Testis (tissue), 3 donors: ENCODE results near the gene DLG2. TPM values are rescaled to one million over a fixed set of nuclear protein-coding genes. Genes with fewer than 3 reads are reported as not detected.

Experiments used
- DNase-seq: peaks from one replicate; pipeline ENCODE4 v3.0.0-alpha.2; 2019
- H3K27ac ChIP-seq, 2 donors: fragments of 200-600 bp; sonication (generic); one replicate each; pipeline ENCODE4 v1.5.1; 2019
- H3K27me3 ChIP-seq: fragments of 200-600 bp; sonication (generic); one replicate; pipeline ENCODE4 v1.5.1; 2019
- H3K36me3 ChIP-seq: fragments of 200-600 bp; sonication (generic); one replicate; pipeline ENCODE4 v1.5.1; 2017; ENCODE audit warnings: low read depth; ENCODE audit errors: missing control alignments
- H3K4me1 ChIP-seq: fragments of 200-600 bp; sonication (generic); one replicate; pipeline ENCODE4 v1.5.1; 2019
- H3K4me3 ChIP-seq, 2 donors: fragments of 200-600 bp; sonication (generic); one replicate each; pipeline ENCODE4 v1.5.1; 2017 to 2019
- H3K9me3 ChIP-seq: fragments of 200-600 bp; sonication (generic); one replicate; pipeline ENCODE4 v1.5.1; 2017
- CTCF ChIP-seq, 3 experiments: fragments of 450-650 bp in 2 of 3; fragments of 200-600 bp in 1 of 3; sonication (generic) in 1 of 3; IDR thresholded peaks; one replicate each; pipeline ENCODE4 v1.5.1; 2016 to 2019; ENCODE audit warnings: antibody characterized with exemption in 3 of 3, mild to moderate bottlenecking in 2 of 3, moderate library complexity in 1 of 3
- POLR2A ChIP-seq: fragments of 450-650 bp; IDR thresholded peaks from one replicate; pipeline ENCODE4 v1.6.1; 2017; ENCODE audit warnings: antibody characterized with exemption, mild to moderate bottlenecking, moderate library complexity
- WGBS, 2 donors: methylation state at CpG; one replicate each; pipeline ENCODE4 v1.1.5; 2018; 5-methylcytosine and 5-hydroxymethylcytosine counted together
- intact Hi-C: fragments of 100-400 bp; cut with DNase I; formaldehyde crosslinking; loops from one replicate; pipeline ENCODE4 v1.15.1; 2023; ENCODE audit warnings: low total_unique reads
- polyA plus RNA-seq: library from polyadenylated mRNA; stranded (reverse); fragments of 350-450 nt; fragmentation: Illumina TruSeq; extraction: RNeasy Lipid Tissue Mini Kit (QIAGEN cat#74804); gene quantifications from one replicate; pipeline ENCODE4 v1.2.3, GENCODE V29; 2014; ENCODE audit warnings: low read depth, low replicate concordance; ENCODE audit not compliant: insufficient read depth
- total RNA-seq, 2 donors: library from RNA; depleted of rRNA; stranded (reverse); fragments of >200 nt; gene quantifications; one replicate each; pipeline ENCODE4 v1.2.3, GENCODE V29; 2016

Gene DLG2
- total and polyA plus RNA-seq, 3 donors from 2014 or later, result 13.8 to 23.0 (median 14.1) TPM

DNA sequence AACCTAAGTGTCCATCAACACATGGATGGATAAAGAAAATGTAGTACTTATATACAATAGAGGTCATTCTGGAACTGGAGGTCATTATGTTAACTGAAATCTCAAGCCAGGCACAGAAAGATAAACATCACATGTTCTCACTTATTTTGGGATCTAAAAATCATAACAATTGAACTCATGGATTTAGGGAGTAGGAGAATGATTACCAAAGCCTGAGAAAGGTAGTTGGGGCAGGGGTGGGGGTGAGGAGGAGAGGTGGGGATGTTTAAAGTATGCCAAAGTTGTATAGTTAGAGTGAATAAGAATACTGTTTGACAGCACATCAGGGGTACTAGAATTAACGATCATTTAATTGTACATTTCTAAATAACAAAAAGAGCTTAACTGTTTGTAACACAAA, 1112.7 kb downstream of the DLG2 start:
- 78 to 91% methylated on average over 1 of the region's 1 CpG for WGBS, 2 donors
- intact Hi-C loops, result no loop called here
- Histone ChIP-seq H3K4me3 (no peak overlapping the region), H3K27ac (no peak overlapping the region), H3K4me1 (peaks cover 3% of the 10 kb centered on the region), H3K9me3 (no peaks in the 10 kb centered on the region), H3K27me3 (no peaks in the 10 kb centered on the region), H3K36me3 (no peaks in the 10 kb centered on the region)
- no peak for TF ChIP-seq CTCF (IDR thresholded peaks at IDR 0.05)
- no peak for TF ChIP-seq POLR2A
- DNase-seq, result no peak

- TF ChIP-seq POLR2A, result no peak
- no peak for TF ChIP-seq CTCF (IDR thresholded peaks at IDR 0.05)
- intact Hi-C loops, result no loop called here
These were observed 1123.6 kb downstream of the DLG2 start for GRCh38 chr11:84503503-84503902.

GRCh38 chr11:84501750-84502149, 1125.4 kb downstream of the DLG2 start:
- no peaks in the 10 kb centered on the region for H3K27me3 ChIP-seq
- no peak for DNase-seq
- no peaks in the 10 kb centered on the region for H3K36me3 ChIP-seq
- peaks cover 3% of the 10 kb centered on the region for H3K4me1 ChIP-seq
- no peak for TF ChIP-seq POLR2A
- TF ChIP-seq CTCF (IDR thresholded peaks at IDR 0.05), result no peak
- H3K27ac ChIP-seq, result no peak overlapping the region
- H3K4me3 ChIP-seq, result no peak overlapping the region
- H3K9me3 ChIP-seq, result no peaks in the 10 kb centered on the region
- intact Hi-C loops, result no loop called here

More at GRCh38 chr11:84503503-84503902, 1123.6 kb downstream of the DLG2 start:
- Histone ChIP-seq H3K4me3 (no peak overlapping the region), H3K9me3 (no peaks in the 10 kb centered on the region), H3K4me1 (peaks cover under 1% of the 10 kb centered on the region), H3K36me3 (no peaks in the 10 kb centered on the region), H3K27ac (no peak overlapping the region), H3K27me3 (no peaks in the 10 kb centered on the region)
- WGBS, 2 donors, result 90% methylated on average over 1 of the region's 1 CpG
- DNase-seq, result no peak

DNA sequence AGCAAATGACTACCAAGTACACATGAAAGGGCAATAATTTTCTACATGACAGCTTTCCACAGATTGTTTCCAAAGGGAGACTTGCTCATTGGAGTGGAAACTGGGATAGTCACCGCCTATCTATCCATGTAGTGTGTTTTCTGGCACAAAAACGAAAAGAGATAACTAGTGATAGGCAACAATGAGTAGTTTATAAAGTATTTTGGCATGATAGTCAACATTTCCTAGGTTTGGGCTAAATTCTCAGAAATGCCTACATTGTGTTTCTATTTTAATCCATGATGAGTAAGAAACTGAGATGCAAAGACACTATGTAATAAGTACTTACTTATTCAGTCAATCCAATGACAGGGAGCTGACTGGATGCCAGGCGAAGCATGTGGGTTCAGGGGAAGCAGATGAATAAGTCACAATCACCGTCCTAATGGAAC, 1129.1 kb downstream of the DLG2 start:
- intact Hi-C loops, result no loop called here
- H3K4me1 ChIP-seq, result peaks cover 3% of the 10 kb centered on the region
- H3K9me3 ChIP-seq, result no peaks in the 10 kb centered on the region
- no peak overlapping the region for H3K4me3 ChIP-seq
- peak; percentile 74 for DNase-seq
- H3K36me3 ChIP-seq, result no peaks in the 10 kb centered on the region
- TF ChIP-seq CTCF (IDR thresholded peaks at IDR 0.05) (no peak), POLR2A (no peak)
- no peak overlapping the region for H3K27ac ChIP-seq
- no peaks in the 10 kb centered on the region for H3K27me3 ChIP-seq
- WGBS, 2 donors, result 69 to 76% methylated on average over 4 of the region's 4 CpGs

- WGBS, 2 donors, result 49 to 89% methylated on average over 1 of the region's 1 CpG
- Histone ChIP-seq H3K27me3 (no peaks in the 10 kb centered on the region), H3K27ac (no peak overlapping the region), H3K4me3 (no peak overlapping the region), H3K36me3 (no peaks in the 10 kb centered on the region), H3K9me3 (no peaks in the 10 kb centered on the region), H3K4me1 (peaks cover 3% of the 10 kb centered on the region)
- TF ChIP-seq CTCF (IDR thresholded peaks at IDR 0.05), result no peak
- TF ChIP-seq POLR2A, result no peak
- intact Hi-C loops, result no loop called here
- DNase-seq, result no peak
These were observed 1130.0 kb downstream of the DLG2 start for GRCh38 chr11:84497181-84497580.
